Suprapubic skin (tissue), 4 donors: ENCODE measurements around the gene CD63. TPM values are rescaled to one million over a fixed set of nuclear protein-coding genes. Genes with fewer than 3 reads are reported as not detected.

ENCODE experiments used
- DNase-seq, 2 donors: peaks; one replicate each; pipeline ENCODE4 v3.0.0-alpha.2; 2019; ENCODE audit warnings: low spot score in 2 of 2
- H3K27ac ChIP-seq: fragments of 200-600 bp; sonication (generic); one replicate; pipeline ENCODE4 v1.5.1; 2019
- H3K27me3 ChIP-seq: fragments of 200-600 bp; sonication (generic); one replicate; pipeline ENCODE4 v1.5.1; 2019
- H3K36me3 ChIP-seq: fragments of 200-600 bp; sonication (generic); one replicate; pipeline ENCODE4 v1.5.1; 2019
- H3K4me1 ChIP-seq: fragments of 200-600 bp; sonication (generic); one replicate; pipeline ENCODE4 v1.5.1; 2019
- H3K4me3 ChIP-seq: fragments of 200-600 bp; sonication (generic); one replicate; pipeline ENCODE4 v1.5.1; 2019; ENCODE audit warnings: mild to moderate bottlenecking
- H3K9me3 ChIP-seq: fragments of 200-600 bp; sonication (generic); one replicate; pipeline ENCODE4 v1.5.1; 2019
- CTCF ChIP-seq, 2 donors: fragments of 200-600 bp in 1 of 2; fragments of 450-650 bp in 1 of 2; sonication (generic) in 1 of 2; IDR thresholded peaks; one replicate each; pipeline ENCODE4 v1.5.1; 2016 to 2019; ENCODE audit warnings: antibody characterized with exemption in 2 of 2, mild to moderate bottlenecking in 1 of 2, moderate library complexity in 1 of 2
- EP300 ChIP-seq: sonication (generic); formaldehyde crosslinking; IDR thresholded peaks from one replicate; pipeline ENCODE4 v1.6.1; 2017; ENCODE audit warnings: antibody characterized with exemption
- POLR2A ChIP-seq, 2 donors: fragments of 450-650 bp; IDR thresholded peaks; one replicate each; pipeline ENCODE4 v1.6.1; 2017; ENCODE audit warnings: antibody characterized with exemption in 2 of 2, mild to moderate bottlenecking in 2 of 2, moderate library complexity in 2 of 2
- POLR2AphosphoS5 ChIP-seq, 3 donors: sonication (generic); formaldehyde crosslinking; IDR thresholded peaks; one replicate each; pipeline ENCODE4 v1.6.1; 2017; ENCODE audit warnings: antibody characterized with exemption in 3 of 3
- WGBS: methylation state at CpG from one replicate; pipeline ENCODE4 v1.1.5; 2018; 5-methylcytosine and 5-hydroxymethylcytosine counted together
- total RNA-seq, 4 donors: library from RNA; depleted of rRNA; stranded (reverse); fragments of >200 nt; gene quantifications; one replicate each; pipeline ENCODE4 v1.1.0, GENCODE V29; 2016

The CD63 gene
- total RNA-seq, 4 donors from 2014 or later = 176 to 303 (median 193) TPM

- peaks cover 12% of the 10 kb centered on the region for H3K27me3 ChIP-seq
- 83% methylated on average over 2 of the region's 2 CpGs for WGBS
- peak overlapping the region; percentile 50 for H3K27ac ChIP-seq
- peak overlapping the region; percentile 63 for H3K4me3 ChIP-seq
- H3K9me3 ChIP-seq = no peaks in the 10 kb centered on the region
- H3K4me1 ChIP-seq = peaks cover 22% of the 10 kb centered on the region
- no peak for TF ChIP-seq CTCF (IDR thresholded peaks at IDR 0.05)
- no peak for TF ChIP-seq POLR2AphosphoS5 (IDR thresholded peaks at IDR 0.05)
- TF ChIP-seq EP300 = no peak
- TF ChIP-seq POLR2A (IDR thresholded peaks at IDR 0.05) = no peak
- DNase-seq = no peak
- H3K36me3 ChIP-seq = no peaks in the 10 kb centered on the region
Measured at GRCh38 chr12:55706568-55707218, 22.1 kb downstream of the CD63 start.

- 62% methylated on average over 5 of the region's 5 CpGs for WGBS
- no peak for TF ChIP-seq EP300
- TF ChIP-seq POLR2A (IDR thresholded peaks at IDR 0.05) = no peak
- no peak for TF ChIP-seq POLR2AphosphoS5 (IDR thresholded peaks at IDR 0.05)
- peak in 1 of 2 donors; percentile 18 for TF ChIP-seq CTCF (IDR thresholded peaks at IDR 0.05)
- Histone ChIP-seq H3K27ac (no peak overlapping the region), H3K9me3 (no peaks in the 10 kb centered on the region), H3K27me3 (peaks cover 12% of the 10 kb centered on the region), H3K4me1 (peaks cover 22% of the 10 kb centered on the region), H3K4me3 (peak overlapping the region; percentile 63), H3K36me3 (no peaks in the 10 kb centered on the region)
- no peak for DNase-seq
Measured at GRCh38 chr12:55705782-55706402, 22.9 kb downstream of the CD63 start.

- TF ChIP-seq POLR2A (IDR thresholded peaks at IDR 0.05) = no peak
- TF ChIP-seq POLR2AphosphoS5 (IDR thresholded peaks at IDR 0.05) = no peak
- TF ChIP-seq CTCF (IDR thresholded peaks at IDR 0.05) = no peak
- no peak for TF ChIP-seq EP300
- Histone ChIP-seq H3K27me3 (peaks cover 12% of the 10 kb centered on the region), H3K9me3 (no peaks in the 10 kb centered on the region), H3K4me3 (peak overlapping the region; percentile 63), H3K36me3 (no peaks in the 10 kb centered on the region), H3K4me1 (peaks cover 22% of the 10 kb centered on the region), H3K27ac (peak overlapping the region; percentile 27)
- WGBS = 79% methylated on average over 9 of the region's 9 CpGs
- no peak for DNase-seq
Measured at GRCh38 chr12:55704824-55705718, 23.7 kb downstream of the CD63 start.

DNA sequence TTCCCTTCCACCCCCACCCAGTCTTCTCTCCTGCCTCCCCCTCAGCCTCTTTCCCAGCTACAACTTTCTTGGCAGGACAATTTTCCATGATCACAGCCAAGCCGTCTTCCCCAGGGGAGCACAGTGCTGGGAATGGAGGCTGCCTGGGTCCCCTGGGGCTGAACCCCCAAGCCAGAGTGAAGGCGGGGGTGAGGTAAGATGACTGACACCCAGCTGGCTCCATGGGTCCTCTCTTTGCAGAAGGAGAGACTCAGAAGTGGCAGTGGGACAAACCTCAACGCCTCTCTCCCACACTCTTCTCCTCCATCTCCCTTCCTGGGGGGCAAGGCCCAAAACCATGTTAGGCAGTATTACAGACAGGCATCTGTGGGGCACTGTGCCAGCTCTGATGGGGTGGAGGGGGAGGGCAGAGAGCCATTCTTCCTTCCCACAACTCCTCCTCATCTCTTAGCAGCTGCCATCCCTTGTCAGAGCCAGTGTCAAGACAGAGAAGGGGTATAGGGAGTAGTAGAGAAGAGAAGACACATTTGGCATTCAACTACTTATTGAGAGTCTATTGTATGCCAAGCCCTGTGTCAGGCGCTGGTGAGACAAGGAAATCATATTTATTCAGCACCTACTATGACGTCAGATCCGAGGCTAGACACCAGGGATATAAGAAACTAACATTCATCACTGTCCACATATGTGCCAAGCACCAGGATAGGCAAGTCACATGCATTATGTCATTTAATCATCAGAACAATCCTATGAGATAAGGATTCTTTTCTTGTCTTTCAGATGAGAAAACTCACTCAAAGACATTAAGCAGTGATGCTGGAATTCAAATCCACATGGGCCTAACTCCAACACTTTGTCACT is 24.7 kb downstream of the CD63 start:
- Histone ChIP-seq H3K9me3 (no peaks in the 10 kb centered on the region), H3K4me3 (peak overlapping the region; percentile 63), H3K27me3 (peaks cover 12% of the 10 kb centered on the region), H3K4me1 (peaks cover 22% of the 10 kb centered on the region), H3K36me3 (no peaks in the 10 kb centered on the region), H3K27ac (peak overlapping the region; percentile 30)
- 59% methylated on average over 6 of the region's 6 CpGs for WGBS
- no peak for DNase-seq
- TF ChIP-seq POLR2AphosphoS5 (IDR thresholded peaks at IDR 0.05) (no peak), POLR2A (IDR thresholded peaks at IDR 0.05) (no peak), CTCF (IDR thresholded peaks at IDR 0.05) (no peak), EP300 (no peak)
